H1 (cell line): Measurements from ENCODE around the gene LUC7L3. TPM values are rescaled to one million over a fixed set of nuclear protein-coding genes. Genes with fewer than 3 reads are reported as not detected.

Experiments used
- CTCF ChIA-PET: fragments of 300-600 bp; sonication (Branson Sonifier 250); formaldehyde crosslinking; loops from one replicate; lab custom pipeline; 2021; ENCODE audit not compliant: partially characterized antibody; lab: Charles Lee
- POLR2A ChIA-PET: fragments of 300-600 bp; sonication (Branson Sonifier 250); formaldehyde crosslinking; loops from one replicate; lab custom pipeline; 2021; ENCODE audit warnings: inconsistent platforms; ENCODE audit not compliant: partially characterized antibody; lab: Charles Lee
- DNase-seq, 2 experiments: peaks; one replicate each; pipeline versions ENCODE4 v3.0.0 to v3.0.0-alpha.2; 2010 to 2022; ENCODE audit warnings: low spot score in 2 of 2, low read depth in 1 of 2, mixed read lengths in 1 of 2
- FAIRE-seq: peaks from 2 replicates; lab custom pipeline; 2011; peaks lifted over from hg19 to GRCh38; lab: Jason Lieb, UNC
- H2AFZ ChIP-seq: 2 replicates; pipeline ENCODE4 v1.8.1; 2012; ENCODE audit warnings: low read length, inconsistent platforms
- H2AK5ac ChIP-seq: 2 replicates; pipeline ENCODE4 v1.6.1; 2013; ENCODE audit warnings: low read depth, low read length
- H2BK120ac ChIP-seq: replicated peaks from 2 replicates; pipeline ENCODE3; 2013; ENCODE audit warnings: low read depth, low read length, inconsistent platforms
- H2BK12ac ChIP-seq: 2 replicates; pipeline ENCODE4 v1.6.1; 2013; ENCODE audit warnings: low read depth, low read length
- H2BK15ac ChIP-seq: 2 replicates; pipeline ENCODE4 v1.6.1; 2013; ENCODE audit warnings: low read length
- H2BK20ac ChIP-seq: 2 replicates; pipeline ENCODE4 v1.6.1; 2013; ENCODE audit warnings: low read length
- H2BK5ac ChIP-seq: 2 replicates; pipeline ENCODE4 v1.6.1; 2013; ENCODE audit warnings: low read depth, low read length
- H3K14ac ChIP-seq: 2 replicates; pipeline ENCODE4 v1.6.1; 2013; ENCODE audit warnings: inconsistent platforms; ENCODE audit not compliant: insufficient read length
- H3K18ac ChIP-seq: 2 replicates; pipeline ENCODE4 v1.6.1; 2013; ENCODE audit warnings: low read length; ENCODE audit errors: extremely low read depth
- H3K23ac ChIP-seq: 2 replicates; pipeline ENCODE4 v1.6.1; 2013; ENCODE audit warnings: inconsistent platforms; ENCODE audit not compliant: insufficient read length
- H3K23me2 ChIP-seq: 2 replicates; pipeline ENCODE4 v1.6.1; 2013; ENCODE audit warnings: low read depth, low read length
- H3K27ac ChIP-seq: 2 replicates; pipeline ENCODE4 v1.6.1; 2011; ENCODE audit warnings: low read depth, low read length, inconsistent platforms
- H3K27me3 ChIP-seq, 4 experiments: replicated peaks in 1 of 4; 1 replicate in 1 of 4; 2 replicates in 3 of 4; pipeline versions ENCODE4 v1.6.1 to v1.8.1; 2011 to 2013; ENCODE audit warnings: low read length in 3 of 4, mild to moderate bottlenecking in 3 of 4, inconsistent platforms in 2 of 4, mixed read lengths in 2 of 4, moderate library complexity in 1 of 4; ENCODE audit not compliant: control insufficient read depth in 3 of 4, insufficient read depth in 3 of 4; ENCODE audit errors: extremely low read depth in 1 of 4
- H3K36me3 ChIP-seq, 4 experiments: 2 replicates each; pipeline versions ENCODE4 v1.6.1 to v1.8.1; 2011 to 2013; ENCODE audit warnings: mild to moderate bottlenecking in 4 of 4, low read length in 3 of 4, moderate library complexity in 2 of 4, control low read depth in 1 of 4, inconsistent platforms in 1 of 4; ENCODE audit not compliant: insufficient read depth in 4 of 4, control insufficient read depth in 2 of 4
- H3K4ac ChIP-seq: replicated peaks from 2 replicates; pipeline ENCODE3; 2013; ENCODE audit warnings: low read length, low read depth, mixed read lengths, inconsistent platforms; ENCODE audit not compliant: insufficient read length
- H3K4me1 ChIP-seq, 4 experiments: replicated peaks in 1 of 4; 1 replicate in 1 of 4; 2 replicates in 3 of 4; pipeline versions ENCODE4 v1.6.1 to v1.8.1; 2011 to 2013; ENCODE audit warnings: low read length in 3 of 4, inconsistent platforms in 2 of 4, mixed read lengths in 1 of 4; ENCODE audit not compliant: insufficient read depth in 4 of 4, control insufficient read depth in 3 of 4
- H3K4me2 ChIP-seq, 2 experiments: 2 replicates each; pipeline versions ENCODE4 v1.6.1 to v1.8.1; 2011 to 2013; ENCODE audit warnings: low read depth in 2 of 2, low read length in 2 of 2, control low read depth in 1 of 2, inconsistent platforms in 1 of 2, mild to moderate bottlenecking in 1 of 2; ENCODE audit not compliant: insufficient read depth in 1 of 2
- H3K4me3 ChIP-seq, 4 experiments: fragments of 200-600, 300-600 bp in 1 of 4; sonication (generic), shearing (Covaris generic), sonication (Bioruptor Twin) in 1 of 4; 2 replicates each; pipeline versions ENCODE4 v1.5.1 to v1.8.1; 2011 to 2016; ENCODE audit warnings: low read length in 4 of 4, low read depth in 3 of 4, control low read depth in 2 of 4, inconsistent platforms in 2 of 4, mild to moderate bottlenecking in 2 of 4, mixed read lengths in 1 of 4, moderate library complexity in 1 of 4; ENCODE audit not compliant: insufficient read depth in 2 of 4; ENCODE audit errors: extremely low read depth in 1 of 4
- H3K56ac ChIP-seq: replicated peaks from 2 replicates; pipeline ENCODE3; 2013; ENCODE audit warnings: low read depth, mild to moderate bottlenecking, mixed read lengths, low read length, inconsistent platforms; ENCODE audit not compliant: insufficient read length
- H3K79me1 ChIP-seq: 2 replicates; pipeline ENCODE4 v1.6.1; 2013; ENCODE audit warnings: low read depth, low read length, control low read depth
- H3K79me2 ChIP-seq, 2 experiments: 2 replicates each; pipeline versions ENCODE4 v1.6.1 to v1.8.1; 2012 to 2013; ENCODE audit warnings: low read length in 2 of 2, mild to moderate bottlenecking in 2 of 2, inconsistent platforms in 1 of 2; ENCODE audit not compliant: insufficient read depth in 2 of 2, control insufficient read depth in 1 of 2
- H3K9ac ChIP-seq, 4 experiments: replicated peaks in 1 of 4; 1 replicate in 1 of 4; 2 replicates in 3 of 4; pipeline versions ENCODE4 v1.6.1 to v1.8.1; 2011 to 2013; ENCODE audit warnings: low read depth in 3 of 4, low read length in 3 of 4, control low read depth in 2 of 4, mild to moderate bottlenecking in 2 of 4, moderate library complexity in 2 of 4, inconsistent platforms in 1 of 4; ENCODE audit errors: extremely low read depth in 1 of 4
- H3K9me3 ChIP-seq, 2 experiments: 2 replicates each; pipeline versions ENCODE4 v1.6.1 to v1.8.1; 2012 to 2013; ENCODE audit warnings: mild to moderate bottlenecking in 2 of 2, moderate library complexity in 2 of 2, control low read depth in 1 of 2, inconsistent platforms in 1 of 2, low read depth in 1 of 2, low read length in 1 of 2, mixed read lengths in 1 of 2; ENCODE audit not compliant: insufficient read depth in 2 of 2
- H4K20me1 ChIP-seq, 2 experiments: replicated peaks in 1 of 2; 2 replicates each; pipeline versions ENCODE3 to v1.8.1; 2011 to 2013; ENCODE audit warnings: inconsistent platforms in 2 of 2, low read length in 2 of 2, mild to moderate bottlenecking in 1 of 2; ENCODE audit not compliant: insufficient read depth in 2 of 2, control insufficient read depth in 1 of 2
- H4K5ac ChIP-seq: 2 replicates; pipeline ENCODE4 v1.6.1; 2013; ENCODE audit warnings: low read length, low read depth, mixed read lengths, inconsistent platforms; ENCODE audit not compliant: insufficient read length
- H4K8ac ChIP-seq: 2 replicates; pipeline ENCODE4 v1.8.0; 2013; ENCODE audit warnings: mild to moderate bottlenecking, moderate library complexity, low read length, inconsistent platforms; ENCODE audit not compliant: insufficient read depth; ENCODE audit errors: extremely low read depth
- H4K91ac ChIP-seq: replicated peaks from 2 replicates; pipeline ENCODE3; 2013; ENCODE audit warnings: low read length, mixed read lengths, inconsistent platforms; ENCODE audit not compliant: insufficient read length
- RAD21 ChIP-seq, 2 experiments: IDR thresholded peaks in 1 of 2; conservative IDR thresholded peaks in 1 of 2; 2 replicates each; pipeline ENCODE4 v1.6.1; 2011; ENCODE audit warnings: low read depth in 2 of 2, low read length in 2 of 2, improper control_type of control experiment in 1 of 2, inconsistent platforms in 1 of 2, mild to moderate bottlenecking in 1 of 2, moderate library complexity in 1 of 2
- TAF7 ChIP-seq: optimal IDR thresholded peaks from 2 replicates; pipeline ENCODE3; 2011; ENCODE audit warnings: low read depth, mild to moderate bottlenecking, inconsistent platforms, low read length, moderate library complexity, borderline replicate concordance
- WGBS, 2 experiments: shearing (Covaris generic) in 1 of 2; methylation state at CpG; one replicate each; pipeline versions ENCODE4 v1.1.6 to v1.1.7; 2013 to 2015; ENCODE audit warnings: low lambda C conversion rate in 2 of 2, mixed read lengths in 2 of 2, inconsistent platforms in 1 of 2, low coverage in 1 of 2, missing lambda C conversion rate in 1 of 2; ENCODE audit not compliant: insufficient replicate concordance in 2 of 2, insufficient coverage in 1 of 2, insufficient read length in 1 of 2; ENCODE audit errors: extremely low coverage in 1 of 2, missing lambda C conversion rate in 1 of 2; 5-methylcytosine and 5-hydroxymethylcytosine counted together
- polyA plus RNA-seq, 7 experiments: library from polyadenylated mRNA; depleted of rRNA in 3 of 7; stranded (reverse) in 5 of 7; unstranded in 2 of 7; fragments of >200 nt in 5 of 7; fragments of 200-250 nt in 2 of 7; gene quantifications; 1 replicate in 5 of 7; 2 replicates in 1 of 7; 4 replicates in 1 of 7; pipeline versions ENCODE4 v1.2.1 to v1.2.3, GENCODE V29; 2011 to 2013; ENCODE audit warnings: missing spikeins in 2 of 7, mixed read lengths in 2 of 7
- total RNA-seq: library from RNA; stranded (reverse); fragmentation: NEBNext Ultra II Directional; extraction: Animal tissue kit (Norgen Biotek cat#: 25700); gene quantifications from 2 replicates; pipeline ENCODE4 v1.2.1, GENCODE V29; 2021
- TF ChIP-seq, protein P1 (sequence below), 3 experiments: IDR thresholded peaks; 1 replicate in 2 of 3; 2 replicates in 1 of 3; pipeline versions ENCODE4 v1.5.1 to v1.6.1; 2011; ENCODE audit warnings: low read length in 3 of 3, mild to moderate bottlenecking in 3 of 3, inconsistent platforms in 2 of 3, low read depth in 1 of 3, moderate library complexity in 1 of 3; ENCODE audit not compliant: insufficient read depth in 1 of 3; ENCODE audit errors: control extremely low read depth in 1 of 3

LUC7L3 gene
- total and polyA plus RNA-seq, 2 of the 8 experiments (the other 6 are each of a cell fraction or from before 2014, with no cell fraction given), result 102 to 126 TPM

DNA sequence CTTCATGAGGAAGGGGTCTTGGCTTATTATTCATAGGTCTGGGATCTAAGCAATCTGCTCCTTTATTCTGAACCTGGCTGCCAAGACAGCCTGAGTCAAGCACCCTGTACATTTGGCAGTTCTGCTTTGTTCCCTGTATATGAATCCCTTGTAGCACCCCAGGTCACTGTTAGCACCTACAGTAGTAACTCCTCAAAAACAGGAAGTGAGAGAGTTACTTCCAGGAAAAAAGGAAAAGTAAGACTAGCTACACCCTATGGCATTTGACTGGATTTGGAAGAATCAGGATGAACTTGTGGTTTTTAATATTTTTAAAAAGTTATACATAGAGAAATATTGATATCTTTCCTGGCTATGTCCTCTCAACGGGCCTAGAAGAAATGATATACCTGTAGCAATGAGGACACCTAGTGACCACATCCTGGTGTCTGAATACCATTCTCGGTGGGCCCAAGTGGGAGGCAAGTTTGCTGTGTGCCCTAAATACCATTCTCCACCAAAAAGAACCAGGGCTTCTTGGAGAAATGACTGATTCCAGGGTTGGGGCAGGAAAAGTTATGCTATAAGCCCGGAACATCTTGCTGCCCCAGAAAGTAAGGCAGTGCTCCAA, 21.6 kb upstream of the LUC7L3 start:
- ChIA-PET POLR2A (interaction anchor here (1.0 to 1.3 kb wide), 4 partner anchors 9 to 28 kb away, joined by 3 to 5 read pairs (median 4); no protein-coding TSS in a partner anchor), CTCF (interaction anchor here (0.8 to 20.2 kb wide), 15 partner anchors 10 to 193 kb away, joined by 3 to 391 read pairs (median 8); partner anchors contain the start of gene SPATA20)
- H3K4me2 ChIP-seq, result no peak overlapping the region
- H2AFZ ChIP-seq, result no peak overlapping the region
- no peak overlapping the region for H2BK12ac ChIP-seq
- H3K14ac ChIP-seq, result no peak overlapping the region
- H3K9me3 ChIP-seq, result no peaks in the 10 kb centered on the region
- no peak overlapping the region for H2BK120ac ChIP-seq
- no peak overlapping the region for H3K4ac ChIP-seq
- H3K79me1 ChIP-seq, result no peaks in the 10 kb centered on the region
- H3K27me3 ChIP-seq, result no peaks in the 10 kb centered on the region
- no peak overlapping the region for H2AK5ac ChIP-seq
- FAIRE-seq, result no peak
- H3K27ac ChIP-seq, result no peak overlapping the region
- no peak overlapping the region for H2BK15ac ChIP-seq
- no peaks in the 10 kb centered on the region for H3K4me1 ChIP-seq
- H3K56ac ChIP-seq, result no peak overlapping the region
- no peak overlapping the region for H3K4me3 ChIP-seq
- 92% methylated on average over 3 of the region's 3 CpGs; no CpG with 5 or more reads in 1 of the 2 experiments for WGBS, 2 experiments
- H3K9ac ChIP-seq, result no peak overlapping the region
- no peaks in the 10 kb centered on the region for H4K20me1 ChIP-seq
- peaks cover 0 to 9% of the 10 kb centered on the region in 2 experiments; a peak in 2 of 4 replicates for H3K79me2 ChIP-seq
- H3K23me2 ChIP-seq, result no peaks in the 10 kb centered on the region
- no peak overlapping the region for H2BK5ac ChIP-seq
- no peak overlapping the region for H4K5ac ChIP-seq
- H3K23ac ChIP-seq, result no peak overlapping the region
- no peak overlapping the region for H4K91ac ChIP-seq
- H3K18ac ChIP-seq, result no peak overlapping the region
- no peak for DNase-seq
- no peak overlapping the region for H4K8ac ChIP-seq
- peaks cover 25 to 61% (median 45%) of the 10 kb centered on the region in 4 experiments for H3K36me3 ChIP-seq
- H2BK20ac ChIP-seq, result no peak overlapping the region
- TF ChIP-seq, protein P1, sequence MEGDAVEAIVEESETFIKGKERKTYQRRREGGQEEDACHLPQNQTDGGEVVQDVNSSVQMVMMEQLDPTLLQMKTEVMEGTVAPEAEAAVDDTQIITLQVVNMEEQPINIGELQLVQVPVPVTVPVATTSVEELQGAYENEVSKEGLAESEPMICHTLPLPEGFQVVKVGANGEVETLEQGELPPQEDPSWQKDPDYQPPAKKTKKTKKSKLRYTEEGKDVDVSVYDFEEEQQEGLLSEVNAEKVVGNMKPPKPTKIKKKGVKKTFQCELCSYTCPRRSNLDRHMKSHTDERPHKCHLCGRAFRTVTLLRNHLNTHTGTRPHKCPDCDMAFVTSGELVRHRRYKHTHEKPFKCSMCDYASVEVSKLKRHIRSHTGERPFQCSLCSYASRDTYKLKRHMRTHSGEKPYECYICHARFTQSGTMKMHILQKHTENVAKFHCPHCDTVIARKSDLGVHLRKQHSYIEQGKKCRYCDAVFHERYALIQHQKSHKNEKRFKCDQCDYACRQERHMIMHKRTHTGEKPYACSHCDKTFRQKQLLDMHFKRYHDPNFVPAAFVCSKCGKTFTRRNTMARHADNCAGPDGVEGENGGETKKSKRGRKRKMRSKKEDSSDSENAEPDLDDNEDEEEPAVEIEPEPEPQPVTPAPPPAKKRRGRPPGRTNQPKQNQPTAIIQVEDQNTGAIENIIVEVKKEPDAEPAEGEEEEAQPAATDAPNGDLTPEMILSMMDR (IDR thresholded peaks at IDR 0.05; ENCODE audit: control extremely low read depth in 1 of 3, insufficient read depth in 1 of 3, low read depth in 1 of 3, low read length in 3 of 3), result peak in 2 of 3 experiments; percentile 11 to 12; a peak in 1 of 4 replicates
- TF ChIP-seq RAD21 (IDR thresholded peaks at IDR 0.05 in 1 of 2, conservative IDR thresholded peaks at IDR 0.05 in 1 of 2; ENCODE audit: low read depth in 2 of 2, low read length in 2 of 2) (peak; percentile 25 to 37; a peak in 3 of 4 replicates), TAF7 (no peak)
- TF ChIP-seq, all 59 proteins: peak for 2
